Activated T-cell treated with anti-CD3 and anti-CD28 coated beads for 1 hour (primary cell): ENCODE measurements around the gene SH2D6.

Source experiments
- DNase-seq: peaks from one replicate; pipeline ENCODE4 v3.0.0-alpha.2; 2020; ENCODE audit warnings: low read depth

The SH2D6 gene

GRCh38 chr2:85440729-85441128 is 22.2 kb downstream of the SH2D6 start:
- no peak for DNase-seq

DNA sequence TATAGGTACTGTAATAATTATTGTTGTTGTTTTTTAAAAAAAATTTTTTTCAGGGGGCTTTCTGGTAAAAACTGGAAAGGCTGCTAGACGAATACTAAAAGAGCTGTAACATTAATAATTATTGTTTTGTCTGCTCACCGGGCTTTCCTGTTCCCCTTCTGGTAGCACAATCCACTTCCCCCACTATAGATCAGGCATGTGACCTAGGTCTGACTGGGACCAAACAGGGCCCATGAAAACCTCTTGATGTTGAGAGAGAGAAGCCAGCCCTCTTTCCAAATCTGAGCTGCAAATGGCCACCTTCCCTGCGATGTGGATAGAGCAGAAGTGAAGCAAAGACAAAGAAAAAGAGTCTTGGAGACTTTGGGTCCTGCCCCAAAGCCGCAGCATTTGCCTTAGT is 23.4 kb downstream of the SH2D6 start:
- DNase-seq = no peak

GRCh38 chr2:85444629-85445172 is 26.2 kb downstream of the SH2D6 start:
- no peak for DNase-seq

GRCh38 chr2:85445316-85446295 is 27.1 kb downstream of the SH2D6 start:
- no peak for DNase-seq

GRCh38 chr2:85446296-85447221 is 28.0 kb downstream of the SH2D6 start:
- DNase-seq = no peak

DNA sequence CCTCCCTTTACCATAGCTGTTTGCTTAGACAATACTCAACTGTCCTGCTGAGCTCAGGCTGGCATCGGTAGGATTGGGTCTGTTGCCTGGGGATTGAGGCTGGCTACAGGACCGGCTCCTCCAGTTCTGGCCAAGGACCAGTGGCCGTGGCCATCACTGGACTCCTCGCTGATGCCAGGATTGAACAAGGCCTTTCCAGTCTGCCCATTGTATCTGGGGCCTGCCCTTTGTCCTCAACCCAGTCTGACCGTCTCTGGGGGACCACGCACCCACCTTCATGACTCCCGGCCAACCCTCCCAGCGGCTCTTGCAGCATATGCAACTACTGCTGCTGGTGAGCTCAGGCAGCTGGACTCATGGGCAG is 28.7 kb downstream of the SH2D6 start:
- DNase-seq = no peak

DNA sequence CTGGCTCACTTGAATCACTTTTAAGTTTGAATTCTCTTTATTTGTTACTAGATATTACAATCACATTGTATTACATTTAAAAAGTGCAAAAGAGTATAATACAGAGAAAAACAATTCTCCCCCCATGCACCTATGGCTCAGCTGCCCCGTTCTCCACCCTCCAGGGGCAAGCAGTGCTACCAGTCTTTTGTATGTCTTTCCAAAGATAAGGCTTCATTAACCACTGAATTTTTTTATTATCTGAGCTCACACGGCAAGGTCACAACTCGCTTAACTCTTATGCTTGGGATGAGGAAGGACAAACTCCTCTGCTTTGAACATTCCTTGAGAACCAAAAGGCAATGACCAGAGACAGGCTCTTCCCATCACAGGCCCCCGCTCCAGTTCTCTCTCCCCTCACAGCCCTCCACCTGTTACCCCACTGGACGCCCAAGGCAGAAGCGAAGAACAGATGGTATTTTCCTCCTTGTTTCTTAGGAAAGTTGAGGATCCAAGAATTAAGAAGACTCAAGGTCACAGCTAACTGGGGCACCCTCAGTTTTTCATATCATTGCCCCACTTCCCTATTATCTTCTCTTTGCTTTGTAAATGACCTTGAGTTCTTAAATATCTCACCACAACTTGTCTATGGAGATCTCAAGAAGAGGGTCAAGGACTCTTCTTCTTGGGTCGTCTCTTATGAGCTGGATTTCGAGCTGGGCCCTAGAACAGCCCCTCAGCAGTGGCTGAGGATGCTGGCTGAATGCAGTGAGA is 30.1 kb downstream of the SH2D6 start:
- no peak for DNase-seq

GRCh38 chr2:85449214-85449588 is 30.7 kb downstream of the SH2D6 start:
- no peak for DNase-seq

- no peak for DNase-seq
Measured at GRCh38 chr2:85452237-85452636, 33.7 kb downstream of the SH2D6 start.

- DNase-seq = no peak
Measured at GRCh38 chr2:85453571-85453970, 35.1 kb downstream of the SH2D6 start.

DNA sequence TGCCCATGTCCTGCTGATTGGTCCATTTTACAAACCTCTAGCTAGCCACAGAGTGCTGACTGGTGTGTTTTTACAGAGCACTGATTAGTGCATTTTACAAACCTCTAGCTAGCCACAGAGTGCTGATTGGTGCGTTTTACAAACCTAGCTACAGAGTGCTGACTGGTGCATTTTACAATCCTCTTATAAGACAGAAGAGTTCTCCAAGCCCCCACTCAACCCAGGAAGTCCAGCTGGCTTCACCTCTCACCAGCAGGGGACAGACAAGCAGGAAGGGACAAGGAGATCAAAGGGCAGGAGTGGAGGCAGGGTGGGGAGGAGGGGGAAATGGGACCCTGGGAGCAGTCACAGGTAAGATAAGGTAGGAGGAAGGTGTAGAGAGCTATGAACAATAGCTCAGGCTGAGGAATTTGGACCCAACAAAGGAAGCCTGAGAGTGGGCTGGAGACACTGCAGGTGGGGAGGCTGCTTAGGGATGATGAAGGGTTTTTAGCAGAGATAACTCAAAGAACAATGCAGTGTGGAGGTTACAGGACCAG is 37.1 kb downstream of the SH2D6 start:
- DNase-seq = no peak

DNA sequence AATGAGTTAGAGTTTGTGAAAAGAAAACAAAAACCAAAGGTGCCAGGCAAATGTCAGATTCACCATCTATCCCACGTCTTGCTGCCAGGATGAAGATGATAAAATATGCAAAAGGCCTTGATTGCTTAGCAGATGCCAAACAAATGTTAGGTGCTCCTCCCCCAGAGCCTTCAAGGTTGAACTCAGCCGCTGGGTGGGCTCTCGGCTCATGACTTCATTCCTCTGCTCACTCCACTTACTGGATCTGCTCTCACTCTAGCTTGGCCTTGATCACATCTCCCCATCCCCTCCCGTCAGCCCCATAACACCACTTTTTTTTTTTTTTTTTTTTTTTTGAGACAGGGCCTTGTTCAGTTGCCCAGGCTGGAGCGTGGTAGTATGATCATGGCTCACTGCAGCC is 38.5 kb downstream of the SH2D6 start:
- DNase-seq = no peak

- no peak for DNase-seq
Measured at GRCh38 chr2:85457877-85458316, 39.4 kb downstream of the SH2D6 start.

DNA sequence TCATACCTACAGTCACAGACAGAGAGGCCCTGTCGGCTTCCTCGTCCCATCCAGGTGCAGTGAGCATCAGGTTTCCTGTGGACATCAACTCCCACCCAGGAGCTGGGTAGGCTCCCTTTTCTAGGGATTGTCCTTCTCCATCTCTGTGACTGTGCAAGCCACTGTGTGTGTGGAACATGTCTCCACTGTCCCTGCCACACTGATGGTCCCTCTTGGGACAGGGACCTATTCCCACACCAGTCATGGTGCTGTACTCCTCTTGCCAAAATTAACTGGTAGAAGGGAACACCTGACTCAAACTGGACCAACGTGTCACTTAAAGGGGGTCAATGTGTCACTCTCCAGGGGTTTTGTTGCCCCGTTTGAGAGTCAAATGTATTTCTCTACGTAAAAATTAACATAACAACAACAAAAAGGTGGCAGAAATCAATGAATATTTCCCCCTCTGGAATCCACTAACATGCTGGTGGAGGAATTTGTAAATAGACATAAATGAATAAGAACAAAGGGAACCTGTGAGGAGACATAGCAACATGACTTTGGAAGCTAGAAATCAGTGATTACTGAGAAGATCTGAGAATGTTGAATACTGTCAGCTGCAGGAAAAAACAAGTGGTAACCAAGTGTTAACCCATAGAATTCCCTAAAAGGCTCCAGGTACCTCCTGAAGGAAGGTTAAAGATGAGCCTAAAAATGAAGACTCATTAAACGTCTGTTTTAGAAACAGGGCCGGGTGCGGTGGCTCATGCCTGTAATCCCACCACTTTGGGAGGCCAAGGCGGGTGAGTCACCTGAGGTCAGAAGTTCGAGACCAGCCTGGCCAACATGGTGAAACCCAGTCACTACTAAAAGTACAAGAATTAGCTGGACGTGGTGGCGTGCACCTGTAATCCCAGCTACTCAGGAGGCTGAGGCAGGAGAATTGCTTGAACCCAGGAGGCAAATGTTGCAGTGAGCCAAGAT is 40.4 kb downstream of the SH2D6 start:
- DNase-seq = no peak

DNA sequence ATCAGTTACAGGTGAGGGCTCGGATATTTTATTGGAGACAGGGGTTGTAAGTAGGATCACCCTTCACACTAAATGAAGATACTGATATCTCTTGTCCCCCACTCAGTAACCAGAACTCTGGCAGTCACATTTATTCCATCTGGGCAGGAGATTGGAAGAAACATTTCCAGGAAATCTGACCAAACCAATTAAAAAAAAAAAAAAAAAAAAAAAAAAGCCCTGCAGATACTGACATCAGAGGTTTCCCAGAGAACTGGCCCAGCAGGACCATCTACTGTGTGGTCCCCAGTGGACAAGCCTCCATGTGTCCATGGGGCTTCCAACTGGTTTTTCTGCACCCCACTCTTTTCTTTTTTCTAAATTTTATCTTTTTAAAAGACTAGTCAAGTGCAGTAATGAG is 41.3 kb downstream of the SH2D6 start:
- no peak for DNase-seq

DNA sequence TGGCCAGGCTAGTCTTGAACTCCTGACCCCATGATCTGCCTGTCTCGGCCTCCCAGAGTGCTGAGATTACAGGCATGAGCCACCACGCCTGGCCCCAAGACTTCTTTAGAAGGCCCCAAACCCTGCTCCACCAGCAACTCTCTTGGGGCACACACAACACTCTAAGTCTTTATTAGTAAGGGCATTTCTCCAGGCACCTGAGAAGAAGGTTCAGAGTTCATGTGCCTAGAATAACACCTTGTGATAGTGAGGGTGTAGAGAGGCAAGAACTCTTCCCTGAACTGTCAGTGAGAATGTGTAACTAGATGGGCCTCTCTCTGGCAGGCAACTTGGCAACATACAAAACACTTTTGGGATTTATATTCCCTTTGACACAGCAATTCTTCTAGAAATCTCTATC is 43.8 kb downstream of the SH2D6 start:
- no peak for DNase-seq

- DNase-seq = no peak
Measured at GRCh38 chr2:85468096-85468703, 49.7 kb downstream of the SH2D6 start.

DNA sequence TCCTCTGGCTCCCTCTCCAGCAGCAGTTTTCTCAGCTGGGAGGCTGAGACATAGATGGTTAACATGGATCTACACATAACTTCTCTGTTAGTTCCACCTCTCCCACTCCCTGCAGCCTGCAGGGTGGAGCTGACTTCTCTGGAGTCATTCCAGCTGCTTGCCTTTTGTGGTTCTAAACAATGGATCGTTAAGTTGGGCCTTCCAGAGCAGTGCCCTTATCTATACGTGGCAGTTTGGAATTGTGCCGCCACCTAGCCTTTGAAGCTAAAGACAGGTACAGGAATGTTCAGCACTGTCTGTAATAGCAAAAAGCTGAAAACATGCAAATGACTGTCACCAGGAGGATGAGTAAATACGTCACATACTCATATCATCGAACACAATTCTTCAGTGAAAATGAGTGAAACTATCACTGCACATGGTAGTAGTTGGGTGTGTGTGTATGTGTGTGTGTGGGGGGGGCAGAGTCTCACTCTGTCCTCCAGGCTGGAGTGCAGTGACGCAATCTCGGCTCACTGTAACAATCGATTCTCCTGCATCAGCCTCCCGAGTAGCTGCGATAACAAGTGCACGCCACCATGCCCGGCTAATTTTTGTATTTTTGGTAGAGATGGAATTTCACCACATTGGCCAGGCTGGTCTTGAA is 50.3 kb downstream of the SH2D6 start:
- no peak for DNase-seq
